HepG2 (cell line): ENCODE results near the gene MTA1. TPM values are rescaled to one million over a fixed set of nuclear protein-coding genes. Genes with fewer than 3 reads are reported as not detected.

Experiments used
- ATAC-seq: fragments of 200-7000 bp; cut with Tn5 transposase; 3 replicates; pipeline ENCODE4 v1.9.1; 2020; ENCODE audit warnings: mild to moderate bottlenecking, moderate library complexity
- BruUV-seq: library from RNA; stranded (reverse); fragments of 400-500 nt; replicated peaks from 2 replicates; lab custom pipeline; 2021; lab: Mats Ljungman, UMichigan
- CTCF ChIA-PET: fragments of 300-600 bp; formaldehyde crosslinking; extraction: SDS; loops from one replicate; lab custom pipeline; 2021; ENCODE audit warnings: low total read pairs, inconsistent platforms, low intra/inter-chr PET ratio; lab: Yijun Ruan, JAX
- POLR2A ChIA-PET: fragments of 350-600 bp; sonication (Branson Sonifier 250); formaldehyde crosslinking; loops from one replicate; lab custom pipeline; 2020; ENCODE audit warnings: antibody characterized with exemption, inconsistent platforms; lab: Yijun Ruan, JAX
- DNase-seq: peaks from one replicate; pipeline ENCODE4 v3.0.0-alpha.2; 2015; ENCODE audit warnings: low spot score
- FAIRE-seq: peaks from 3 replicates; lab custom pipeline; 2011; peaks lifted over from hg19 to GRCh38; lab: Jason Lieb, UNC
- H2AFZ ChIP-seq: one replicate; pipeline ENCODE4 v1.6.1; 2011; ENCODE audit warnings: low read length, inconsistent platforms
- H3K27ac ChIP-seq: fragments of 300-600 bp; 3 replicates; pipeline ENCODE4 v1.8.0; 2011; ENCODE audit warnings: mixed run types, mild to moderate bottlenecking, mixed read lengths, low read length, inconsistent platforms; ENCODE audit not compliant: insufficient read depth; ENCODE audit errors: extremely low read length
- H3K27me3 ChIP-seq, 2 experiments: fragments of 200-600 bp in 1 of 2; 2 replicates in 1 of 2; 3 replicates in 1 of 2; pipeline versions ENCODE4 v1.6.0 to v1.8.0; 2011; ENCODE audit warnings: low read length in 2 of 2, mild to moderate bottlenecking in 2 of 2, moderate library complexity in 2 of 2, inconsistent platforms in 1 of 2; ENCODE audit not compliant: insufficient read depth in 2 of 2, control insufficient read depth in 1 of 2
- H3K36me3 ChIP-seq, 2 experiments: fragments of 200-600 bp in 1 of 2; replicated peaks in 1 of 2; 2 replicates in 1 of 2; 3 replicates in 1 of 2; pipeline versions ENCODE4 v1.5.1 to v1.8.0; 2011; ENCODE audit warnings: low read length in 2 of 2, inconsistent platforms in 1 of 2; ENCODE audit not compliant: insufficient read depth in 2 of 2, control insufficient read depth in 1 of 2
- H3K4me1 ChIP-seq: 2 replicates; pipeline ENCODE4 v1.5.1; 2012; ENCODE audit warnings: low read length, inconsistent platforms; ENCODE audit not compliant: insufficient read depth
- H3K4me2 ChIP-seq: 2 replicates; pipeline ENCODE4 v1.6.0; 2011; ENCODE audit warnings: low read depth, low read length, inconsistent platforms
- H3K4me3 ChIP-seq, 3 experiments: fragments of 200-600 bp in 1 of 3; sonication (generic), shearing (Covaris generic) in 1 of 3; replicated peaks in 1 of 3; 2 replicates each; pipeline ENCODE4 v1.5.1; 2011 to 2016; ENCODE audit warnings: low read length in 3 of 3, inconsistent platforms in 2 of 3, low read depth in 2 of 3, mild to moderate bottlenecking in 2 of 3, control low read depth in 1 of 3, mixed read lengths in 1 of 3; ENCODE audit not compliant: insufficient read depth in 1 of 3
- H3K79me2 ChIP-seq: one replicate; pipeline ENCODE4 v1.6.1; 2011; ENCODE audit warnings: low read length, inconsistent platforms; ENCODE audit not compliant: insufficient read depth
- H3K9ac ChIP-seq: 2 replicates; pipeline ENCODE4 v1.6.0; 2011; ENCODE audit warnings: mild to moderate bottlenecking, low read depth, low read length, inconsistent platforms; ENCODE audit not compliant: insufficient read depth
- H3K9me3 ChIP-seq: 2 replicates; pipeline ENCODE4 v1.5.1; 2012; ENCODE audit warnings: mild to moderate bottlenecking, low read length
- H4K20me1 ChIP-seq: 2 replicates; pipeline ENCODE4 v1.6.0; 2011; ENCODE audit warnings: inconsistent platforms, mild to moderate bottlenecking, low read length, moderate library complexity; ENCODE audit not compliant: insufficient read depth
- GPBP1L1 ChIP-seq: sonication (generic); formaldehyde crosslinking; IDR thresholded peaks from 2 replicates; pipeline ENCODE4 v1.5.0; 2020; ENCODE audit warnings: mild to moderate bottlenecking, missing genetic modification reagents
- ZNF382 ChIP-seq: sonication (generic); formaldehyde crosslinking; IDR thresholded peaks from 2 replicates; pipeline ENCODE4 v1.5.0; 2020; ENCODE audit warnings: missing genetic modification reagents, mild to moderate bottlenecking, borderline replicate concordance
- ZSCAN9 ChIP-seq: IDR thresholded peaks from 2 replicates; pipeline ENCODE4 v1.6.1; 2016; ENCODE audit warnings: borderline replicate concordance
- WGBS: methylation state at CpG from one replicate; pipeline ENCODE4 v1.1.6; 2017; ENCODE audit warnings: low lambda C conversion rate; 5-methylcytosine and 5-hydroxymethylcytosine counted together
- in situ Hi-C: cut with HindIII; loops from 2 replicates; pipeline ENCODE4 v1.10.0; 2017; ENCODE audit warnings: low pct_unique_long_range_greater_than_20kb; ENCODE audit not compliant: extremely low pct_ligation_motif_present
- intact Hi-C: fragments of 100-400 bp; cut with micrococcal nuclease; formaldehyde crosslinking; loops from one replicate; pipeline ENCODE4 v1.10.0; 2022; ENCODE audit not compliant: unreplicated experiment
- polyA plus RNA-seq, 8 experiments: library from polyadenylated mRNA; depleted of rRNA in 3 of 8; stranded (reverse) in 7 of 8; unstranded in 1 of 8; fragments of >200 nt; fragmentation: Illumina TruSeq in 4 of 8; extraction: Trizol in 4 of 8; gene quantifications; 2 replicates each; pipeline versions ENCODE4 v1.2.1 to v1.2.3, GENCODE V29; 2011 to 2016; ENCODE audit warnings: low read depth in 4 of 8, missing spikeins in 1 of 8, mixed read lengths in 1 of 8; ENCODE audit not compliant: insufficient read depth in 1 of 8
- total RNA-seq, 5 experiments: library from RNA; depleted of rRNA; stranded (reverse); fragments of >200 nt; fragmentation: Illumina TruSeq; extraction: Trizol; gene quantifications; 2 replicates each; pipeline ENCODE4 v1.2.3, GENCODE V29; 2016; ENCODE audit warnings: low read depth in 1 of 5

The MTA1 gene
- total and polyA plus RNA-seq, 2 of the 13 experiments (the other 11 are each of a cell fraction or from before 2014, with no cell fraction given) = 35.2 to 85.8 TPM

- Histone ChIP-seq H3K36me3 (peaks cover 3 to 16% of the 10 kb centered on the region in 2 experiments; a peak in 3 of 5 replicates), H3K4me1 (peaks cover 20% of the 10 kb centered on the region), H3K9me3 (no peaks in the 10 kb centered on the region), H3K27ac (no peak overlapping the region), H3K4me2 (no peak overlapping the region), H3K27me3 (no peaks in the 10 kb centered on the region), H3K9ac (no peak overlapping the region), H4K20me1 (0 out of 2 replicates have a peak, but pooled peaks cover 6% of the 10 kb centered on the region), H2AFZ (no peak overlapping the region), H3K4me3 (no peak overlapping the region), H3K79me2 (peaks cover 34% of the 10 kb centered on the region)
- no peak for TF ChIP-seq GPBP1L1 (CRISPR knock-in tag)
- TF ChIP-seq ZNF382 (CRISPR knock-in tag) = peak; percentile 80; the same call in 1 of the 2 replicates
- ChIA-PET CTCF (no interaction called here), POLR2A (no interaction called here)
- in situ Hi-C loops = no loop called here
- BruUV-seq = no TSS peak
- intact Hi-C loops = no loop called here
- DNase-seq (no peak), FAIRE-seq (no peak), ATAC-seq (no peak)
- 96% methylated on average over 1 of the region's 1 CpG for WGBS
Measured at GRCh38 chr14:105431256-105431655, 11.6 kb downstream of the MTA1 start.

- FAIRE-seq = no peak
- no peak for ATAC-seq
- H3K4me3 ChIP-seq = no peak overlapping the region
- ChIA-PET POLR2A (no interaction called here), CTCF (no interaction called here)
- 95% methylated on average over 12 of the region's 12 CpGs for WGBS
- TF ChIP-seq ZSCAN9 (CRISPR knock-in tag) = no peak
- no peak overlapping the region for H3K9ac ChIP-seq
- peaks cover 38% of the 10 kb centered on the region for H3K79me2 ChIP-seq
- no TSS peak for BruUV-seq
- peaks cover 1 to 7% of the 10 kb centered on the region in 2 experiments; a peak in 2 of 5 replicates for H3K36me3 ChIP-seq
- no peak for DNase-seq
- H3K4me1 ChIP-seq = peaks cover 20% of the 10 kb centered on the region
- H3K9me3 ChIP-seq = no peaks in the 10 kb centered on the region
- H3K4me2 ChIP-seq = no peak overlapping the region
- no peak overlapping the region for H3K27ac ChIP-seq
- in situ Hi-C loops = no loop called here
- intact Hi-C loops = no loop called here
- no peaks in the 10 kb centered on the region for H3K27me3 ChIP-seq
- H2AFZ ChIP-seq = no peak overlapping the region
- H4K20me1 ChIP-seq = 0 out of 2 replicates have a peak, but pooled peaks cover 3% of the 10 kb centered on the region
Measured at GRCh38 chr14:105432657-105433056, 13.0 kb downstream of the MTA1 start.
